GM18873 (cell line): Measurements from ENCODE around the gene CFAP45.
A peak's percentile ranks its signal among the peaks of the same experiment; 100 is the strongest.

Experiments
- ATAC-seq: cut with Tn5 transposase; IDR thresholded peaks from one replicate; pipeline ENCODE4 v1.9.1; 2021; ENCODE audit warnings: mild to moderate bottlenecking, moderate library complexity, moderate number of reproducible peaks; ENCODE audit not compliant: unreplicated experiment, low FRiP score

Gene CFAP45

GRCh38 chr1:159937054-159937750, 37.2 kb upstream of the CFAP45 start:
- no peak for ATAC-seq

GRCh38 chr1:159936273-159936904, 36.4 kb upstream of the CFAP45 start:
- no peak for ATAC-seq

GRCh38 chr1:159935719-159936272, 35.8 kb upstream of the CFAP45 start:
- ATAC-seq, result no peak

GRCh38 chr1:159935305-159935704, 35.3 kb upstream of the CFAP45 start:
- ATAC-seq, result no peak

GRCh38 chr1:159934136-159935039, 34.4 kb upstream of the CFAP45 start:
- no peak for ATAC-seq

GRCh38 chr1:159933347-159933746, 33.4 kb upstream of the CFAP45 start:
- ATAC-seq, result no peak

GRCh38 chr1:159932296-159933285, 32.6 kb upstream of the CFAP45 start:
- ATAC-seq, result no peak

GRCh38 chr1:159931795-159932173, 31.8 kb upstream of the CFAP45 start:
- ATAC-seq, result no peak

GRCh38 chr1:159931101-159931794, 31.3 kb upstream of the CFAP45 start:
- ATAC-seq, result no peak

GRCh38 chr1:159930634-159931033, 30.7 kb upstream of the CFAP45 start:
- ATAC-seq, result no peak

GRCh38 chr1:159930216-159930615, 30.3 kb upstream of the CFAP45 start:
- no peak for ATAC-seq

GRCh38 chr1:159929155-159930051, 29.4 kb upstream of the CFAP45 start:
- no peak for ATAC-seq

- ATAC-seq, result no peak
Measured at GRCh38 chr1:159928491-159929050, 28.6 kb upstream of the CFAP45 start.

- no peak for ATAC-seq
Measured at GRCh38 chr1:159927849-159928431, 28.0 kb upstream of the CFAP45 start.

- ATAC-seq, result no peak
Measured at GRCh38 chr1:159927211-159927848, 27.4 kb upstream of the CFAP45 start.

- ATAC-seq, result peak; percentile 9
Measured at GRCh38 chr1:159925719-159926078, 25.7 kb upstream of the CFAP45 start.
